HCT116 (cell line): ENCODE measurements around the gene HDX.

Experiments
- EZH2 ChIP-seq: fragments of 200-600 bp; sonication (generic); IDR thresholded peaks from 2 replicates; pipeline ENCODE4 v1.6.1; 2017; ENCODE audit warnings: antibody characterized with exemption, mixed run types
- JUND ChIP-seq: IDR thresholded peaks from 2 replicates; pipeline ENCODE4 v1.6.1; 2012
- MAX ChIP-seq: IDR thresholded peaks from 2 replicates; pipeline ENCODE4 v1.6.1; 2012
- POLR2A ChIP-seq: IDR thresholded peaks from 2 replicates; pipeline ENCODE4 v1.7.0; 2011; ENCODE audit warnings: borderline replicate concordance; ENCODE audit not compliant: insufficient read depth, insufficient read length; ENCODE audit errors: extremely low read depth
- POLR2AphosphoS5 ChIP-seq: IDR thresholded peaks from 2 replicates; pipeline ENCODE4 v1.6.1; 2011; ENCODE audit warnings: mild to moderate bottlenecking, low read depth, low read length, moderate library complexity
- RAD21 ChIP-seq: IDR thresholded peaks from 2 replicates; pipeline ENCODE4 v1.6.1; 2012; ENCODE audit warnings: low read depth, mild to moderate bottlenecking
- SRF ChIP-seq: IDR thresholded peaks from 2 replicates; pipeline ENCODE4 v1.6.1; 2012; ENCODE audit warnings: low read depth
- ZBTB33 ChIP-seq: IDR thresholded peaks from 2 replicates; pipeline ENCODE4 v1.6.1; 2011; ENCODE audit warnings: mild to moderate bottlenecking, low read length, moderate library complexity; ENCODE audit not compliant: insufficient replicate concordance; ENCODE audit errors: extremely low read depth
- TF ChIP-seq, protein P1 (sequence below), 3 experiments: fragments of 200-600 bp in 1 of 3; sonication (generic) in 1 of 3; IDR thresholded peaks in 2 of 3; conservative IDR thresholded peaks in 1 of 3; 2 replicates each; pipeline ENCODE4 v1.5.1; 2012 to 2017; ENCODE audit warnings: low read depth in 2 of 3, low read length in 2 of 3, antibody characterized with exemption in 1 of 3, borderline replicate concordance in 1 of 3, control low read depth in 1 of 3, mild to moderate bottlenecking in 1 of 3, mixed read lengths in 1 of 3, mixed run types in 1 of 3, moderate library complexity in 1 of 3; ENCODE audit not compliant: insufficient read depth in 1 of 3
- TF ChIP-seq, protein P2 (sequence below): IDR thresholded peaks from 2 replicates; pipeline ENCODE4 v1.6.1; 2012; ENCODE audit warnings: low read depth

- TF ChIP-seq MAX (no peak), POLR2A (no peak), POLR2AphosphoS5 (no peak), RAD21 (no peak), JUND (no peak), SRF (no peak), EZH2 (no peak), ZBTB33 (no peak)
- TF ChIP-seq, protein P1, sequence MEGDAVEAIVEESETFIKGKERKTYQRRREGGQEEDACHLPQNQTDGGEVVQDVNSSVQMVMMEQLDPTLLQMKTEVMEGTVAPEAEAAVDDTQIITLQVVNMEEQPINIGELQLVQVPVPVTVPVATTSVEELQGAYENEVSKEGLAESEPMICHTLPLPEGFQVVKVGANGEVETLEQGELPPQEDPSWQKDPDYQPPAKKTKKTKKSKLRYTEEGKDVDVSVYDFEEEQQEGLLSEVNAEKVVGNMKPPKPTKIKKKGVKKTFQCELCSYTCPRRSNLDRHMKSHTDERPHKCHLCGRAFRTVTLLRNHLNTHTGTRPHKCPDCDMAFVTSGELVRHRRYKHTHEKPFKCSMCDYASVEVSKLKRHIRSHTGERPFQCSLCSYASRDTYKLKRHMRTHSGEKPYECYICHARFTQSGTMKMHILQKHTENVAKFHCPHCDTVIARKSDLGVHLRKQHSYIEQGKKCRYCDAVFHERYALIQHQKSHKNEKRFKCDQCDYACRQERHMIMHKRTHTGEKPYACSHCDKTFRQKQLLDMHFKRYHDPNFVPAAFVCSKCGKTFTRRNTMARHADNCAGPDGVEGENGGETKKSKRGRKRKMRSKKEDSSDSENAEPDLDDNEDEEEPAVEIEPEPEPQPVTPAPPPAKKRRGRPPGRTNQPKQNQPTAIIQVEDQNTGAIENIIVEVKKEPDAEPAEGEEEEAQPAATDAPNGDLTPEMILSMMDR (IDR thresholded peaks at IDR 0.05 in 2 of 3, conservative IDR thresholded peaks at IDR 0.05 in 1 of 3; ENCODE audit: borderline replicate concordance in 1 of 3, insufficient read depth in 1 of 3, low read depth in 2 of 3, low read length in 2 of 3): no peak
- TF ChIP-seq, protein P2, sequence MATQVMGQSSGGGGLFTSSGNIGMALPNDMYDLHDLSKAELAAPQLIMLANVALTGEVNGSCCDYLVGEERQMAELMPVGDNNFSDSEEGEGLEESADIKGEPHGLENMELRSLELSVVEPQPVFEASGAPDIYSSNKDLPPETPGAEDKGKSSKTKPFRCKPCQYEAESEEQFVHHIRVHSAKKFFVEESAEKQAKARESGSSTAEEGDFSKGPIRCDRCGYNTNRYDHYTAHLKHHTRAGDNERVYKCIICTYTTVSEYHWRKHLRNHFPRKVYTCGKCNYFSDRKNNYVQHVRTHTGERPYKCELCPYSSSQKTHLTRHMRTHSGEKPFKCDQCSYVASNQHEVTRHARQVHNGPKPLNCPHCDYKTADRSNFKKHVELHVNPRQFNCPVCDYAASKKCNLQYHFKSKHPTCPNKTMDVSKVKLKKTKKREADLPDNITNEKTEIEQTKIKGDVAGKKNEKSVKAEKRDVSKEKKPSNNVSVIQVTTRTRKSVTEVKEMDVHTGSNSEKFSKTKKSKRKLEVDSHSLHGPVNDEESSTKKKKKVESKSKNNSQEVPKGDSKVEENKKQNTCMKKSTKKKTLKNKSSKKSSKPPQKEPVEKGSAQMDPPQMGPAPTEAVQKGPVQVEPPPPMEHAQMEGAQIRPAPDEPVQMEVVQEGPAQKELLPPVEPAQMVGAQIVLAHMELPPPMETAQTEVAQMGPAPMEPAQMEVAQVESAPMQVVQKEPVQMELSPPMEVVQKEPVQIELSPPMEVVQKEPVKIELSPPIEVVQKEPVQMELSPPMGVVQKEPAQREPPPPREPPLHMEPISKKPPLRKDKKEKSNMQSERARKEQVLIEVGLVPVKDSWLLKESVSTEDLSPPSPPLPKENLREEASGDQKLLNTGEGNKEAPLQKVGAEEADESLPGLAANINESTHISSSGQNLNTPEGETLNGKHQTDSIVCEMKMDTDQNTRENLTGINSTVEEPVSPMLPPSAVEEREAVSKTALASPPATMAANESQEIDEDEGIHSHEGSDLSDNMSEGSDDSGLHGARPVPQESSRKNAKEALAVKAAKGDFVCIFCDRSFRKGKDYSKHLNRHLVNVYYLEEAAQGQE: no peak
Measured at GRCh38 chrX:84477114-84477513, 25.1 kb downstream of the HDX start.
